ENCODE measurements around the gene TOM1.
"Not testable (repeated sequence)": the region's sequence is repeated elsewhere in the genome, so short reads cannot be mapped to it uniquely, and the experiment has no call there.

TOM1 gene

DNA sequence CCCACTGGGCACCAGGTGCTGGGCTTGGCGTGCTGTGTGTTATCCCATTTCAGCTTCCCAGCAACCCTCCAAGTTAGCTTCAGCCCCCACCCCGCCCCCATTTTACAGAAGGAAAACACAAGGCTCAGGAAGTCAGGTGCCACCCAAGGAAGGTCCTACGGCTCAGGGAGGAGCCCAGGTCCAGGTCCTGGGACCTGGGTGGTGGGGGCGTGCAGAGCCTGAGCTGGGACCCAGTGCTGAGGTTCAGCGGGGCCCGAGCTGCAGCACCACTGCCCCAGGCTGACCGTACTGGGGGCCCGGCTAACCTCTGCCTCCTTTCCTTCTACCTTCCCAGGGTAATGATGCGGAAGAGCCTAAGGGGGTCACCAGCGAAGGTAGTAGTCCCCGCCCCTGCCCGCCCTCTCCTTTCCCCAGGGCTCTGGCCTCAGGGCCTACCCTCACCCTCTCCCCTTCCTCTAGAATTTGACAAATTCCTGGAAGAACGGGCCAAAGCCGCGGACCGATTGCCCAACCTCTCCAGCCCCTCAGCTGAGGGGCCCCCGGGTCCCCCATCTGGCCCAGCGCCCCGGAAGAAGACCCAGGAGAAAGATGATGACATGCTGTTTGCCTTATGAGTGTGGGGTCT is 47.0 kb downstream of the TOM1 start:
- DNase-seq (ENCODE audit: low read depth): no peak

GRCh38 chr22:35347462-35347861 is 47.8 kb downstream of the TOM1 start:
- DNase-seq (ENCODE audit: low read depth): no peak

- DNase-seq (ENCODE audit: low read depth): no peak
Measured at GRCh38 chr22:35348026-35348590, 48.4 kb downstream of the TOM1 start.

GRCh38 chr22:35348703-35349102 is 49.0 kb downstream of the TOM1 start:
- DNase-seq (ENCODE audit: low read depth): no peak

GRCh38 chr22:35349368-35349703 is 49.6 kb downstream of the TOM1 start:
- no peak for DNase-seq (ENCODE audit: low read depth)

GRCh38 chr22:35349704-35350538 is 50.2 kb downstream of the TOM1 start:
- peak; percentile 51 for DNase-seq (ENCODE audit: low read depth)

DNA sequence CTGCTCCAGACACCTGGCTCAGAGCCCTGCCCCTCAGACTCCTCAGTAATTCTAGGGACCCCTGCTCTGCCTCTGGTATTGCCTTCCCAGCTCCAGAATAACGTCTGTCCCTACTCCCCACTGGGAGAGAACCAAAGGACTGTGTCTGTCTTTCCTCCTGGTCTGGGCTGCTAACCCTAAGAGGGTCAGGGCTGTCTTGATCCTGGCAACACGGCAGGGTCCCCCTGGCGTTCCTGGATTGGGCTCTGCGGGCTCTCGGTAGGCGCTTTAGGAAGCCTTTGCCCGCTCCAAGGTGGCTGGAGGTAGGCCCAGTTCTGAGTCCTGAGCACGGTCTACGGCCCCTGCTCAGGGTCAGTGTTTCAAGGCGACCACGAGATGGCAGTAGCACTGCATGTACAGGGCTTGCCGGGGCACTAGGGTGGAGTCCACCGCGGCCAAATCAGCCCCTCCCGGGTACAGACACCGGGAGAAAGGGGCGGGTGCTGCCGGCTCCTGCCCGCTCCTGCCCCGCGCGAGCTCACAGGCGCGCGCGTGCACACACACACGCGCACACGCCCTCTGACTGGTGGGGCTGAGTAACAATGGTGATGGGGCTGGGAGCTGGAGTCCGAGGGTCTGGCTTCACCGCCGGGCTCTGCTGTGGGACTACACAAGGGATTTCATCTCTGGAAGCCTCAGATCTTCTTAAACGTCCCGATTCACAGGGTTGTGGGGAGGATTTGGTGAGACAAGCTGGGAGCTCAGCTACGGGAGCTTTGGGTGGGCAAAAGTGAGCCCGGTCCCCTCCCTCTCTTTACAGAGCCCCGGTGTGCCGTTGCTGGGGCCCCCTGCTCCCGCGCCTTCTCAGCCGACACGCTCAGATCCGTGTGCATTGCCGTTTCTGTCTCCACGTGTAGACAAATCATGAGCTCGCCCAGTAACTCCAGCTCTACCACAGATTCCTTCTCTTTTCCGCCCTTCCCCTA is 51.1 kb downstream of the TOM1 start:
- DNase-seq (ENCODE audit: low read depth): peak; percentile 91

GRCh38 chr22:35352214-35353111 is 52.8 kb downstream of the TOM1 start:
- no peak for DNase-seq (ENCODE audit: low read depth)

DNA sequence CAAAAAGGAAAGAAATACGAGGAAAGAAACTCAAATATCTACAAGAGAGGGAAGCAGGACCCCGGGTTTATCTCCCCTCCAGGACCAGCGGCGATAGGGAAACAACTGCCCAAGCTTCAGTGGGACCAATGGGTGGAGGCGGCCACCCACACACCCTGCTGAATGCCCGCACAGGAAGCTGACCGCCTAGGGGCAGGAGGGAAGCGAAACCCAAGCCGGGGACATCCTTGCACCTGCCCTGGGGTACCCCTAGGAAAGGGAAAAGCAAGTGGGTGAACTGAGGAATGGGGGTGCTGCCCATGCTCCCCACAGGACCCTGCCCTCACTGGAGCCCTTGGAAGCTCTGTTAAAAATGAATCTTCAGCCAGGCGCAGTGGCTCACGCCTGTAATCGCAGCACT is 53.6 kb downstream of the TOM1 start:
- DNase-seq (ENCODE audit: low read depth): no peak

- no peak for DNase-seq (ENCODE audit: low read depth)
Measured at GRCh38 chr22:35354068-35354467, 54.4 kb downstream of the TOM1 start.

DNA sequence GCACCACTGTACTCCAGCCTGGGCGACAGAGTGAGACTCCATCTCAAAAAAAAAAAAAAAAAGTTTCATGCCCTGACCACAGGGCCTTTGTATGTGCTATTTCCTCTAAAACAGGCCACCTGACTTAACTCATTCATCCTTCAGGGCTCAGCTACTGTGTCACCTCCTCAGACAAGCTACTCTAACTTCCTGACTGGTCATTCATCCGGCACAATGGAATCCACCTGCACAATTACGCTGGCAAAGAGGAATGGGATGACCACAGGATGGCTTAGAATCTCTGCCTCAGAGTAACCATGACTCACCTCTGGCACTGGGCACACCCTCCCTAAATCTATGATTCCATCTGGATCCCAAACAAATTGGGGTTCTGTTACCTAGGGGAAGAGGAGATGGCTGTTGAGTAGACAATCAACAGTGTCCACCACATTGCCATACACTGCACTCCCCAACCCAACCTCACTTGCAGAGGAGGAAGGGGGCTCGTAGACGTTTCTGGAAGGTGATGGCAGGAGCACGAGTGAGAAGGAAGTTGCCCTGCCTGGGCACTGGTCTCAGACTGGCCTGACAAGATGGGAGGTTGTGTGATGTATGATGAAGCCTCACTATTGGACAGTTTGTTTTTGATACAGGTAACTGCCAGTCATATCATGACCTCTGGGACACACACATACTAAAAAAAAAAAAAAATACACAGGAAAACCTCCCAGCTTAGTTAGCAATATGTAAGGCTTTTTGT is 58.4 kb downstream of the TOM1 start:
- no peak for DNase-seq (ENCODE audit: low read depth)

DNA sequence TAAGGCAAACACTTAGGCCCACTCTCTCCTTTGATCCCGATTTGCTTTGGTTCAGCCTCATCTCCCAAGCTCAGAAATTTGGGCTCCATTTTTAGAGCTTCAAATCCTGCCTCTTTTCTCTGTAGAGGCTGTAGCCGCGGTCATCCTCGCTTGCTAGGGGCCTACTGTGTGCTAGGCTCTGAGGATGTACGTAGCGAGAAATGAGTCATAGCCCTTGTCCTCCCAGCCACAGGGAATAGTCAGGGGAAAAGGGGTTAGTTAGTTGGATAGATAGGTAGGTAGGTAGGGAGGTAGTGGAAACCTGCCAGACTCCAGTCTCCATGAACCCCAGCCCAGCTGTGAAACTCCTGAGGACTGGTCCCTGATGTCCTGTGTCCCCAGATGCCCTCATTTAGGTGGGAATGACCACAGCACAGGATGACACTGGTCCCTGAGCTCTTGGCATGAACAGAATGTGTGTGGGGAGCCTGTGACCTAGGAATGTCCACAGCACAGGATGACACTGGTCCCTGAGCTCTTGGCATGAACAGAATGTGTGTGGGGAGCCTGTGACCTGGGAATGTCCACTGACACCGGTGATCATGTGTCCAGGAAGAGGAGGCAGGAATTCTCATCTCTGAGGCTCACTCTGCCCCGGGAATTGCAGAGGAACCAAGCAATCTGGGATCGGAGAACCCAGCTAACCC is 59.8 kb downstream of the TOM1 start:
- no peak for DNase-seq (ENCODE audit: low read depth)

DNA sequence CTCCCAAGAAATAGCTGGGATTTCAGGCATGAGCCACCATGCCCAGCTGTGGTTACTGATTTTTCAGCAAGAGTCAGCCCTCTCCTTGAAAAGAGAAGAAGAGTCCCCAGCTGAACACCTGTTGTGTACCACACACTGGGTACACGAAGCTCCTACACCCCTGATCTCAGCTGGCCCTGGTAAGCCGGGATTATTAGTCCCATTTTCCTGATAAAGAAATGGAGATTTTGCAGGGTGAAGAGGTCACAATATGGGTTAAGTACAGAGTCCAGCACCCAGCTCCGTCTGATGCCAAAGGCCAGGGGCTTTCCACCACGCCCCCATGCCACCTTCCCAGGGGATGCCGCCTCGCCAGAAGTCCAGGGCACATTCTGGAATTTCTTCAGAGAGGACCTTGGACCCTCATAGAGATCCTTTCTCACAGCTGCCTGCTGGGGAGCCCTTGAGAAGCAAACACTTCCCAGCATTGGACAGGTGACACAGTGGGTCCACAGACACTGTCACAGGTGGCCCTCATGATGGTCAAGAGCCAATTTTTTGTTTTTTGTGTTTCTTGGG is 61.4 kb downstream of the TOM1 start:
- no peak for DNase-seq (ENCODE audit: low read depth)

DNA sequence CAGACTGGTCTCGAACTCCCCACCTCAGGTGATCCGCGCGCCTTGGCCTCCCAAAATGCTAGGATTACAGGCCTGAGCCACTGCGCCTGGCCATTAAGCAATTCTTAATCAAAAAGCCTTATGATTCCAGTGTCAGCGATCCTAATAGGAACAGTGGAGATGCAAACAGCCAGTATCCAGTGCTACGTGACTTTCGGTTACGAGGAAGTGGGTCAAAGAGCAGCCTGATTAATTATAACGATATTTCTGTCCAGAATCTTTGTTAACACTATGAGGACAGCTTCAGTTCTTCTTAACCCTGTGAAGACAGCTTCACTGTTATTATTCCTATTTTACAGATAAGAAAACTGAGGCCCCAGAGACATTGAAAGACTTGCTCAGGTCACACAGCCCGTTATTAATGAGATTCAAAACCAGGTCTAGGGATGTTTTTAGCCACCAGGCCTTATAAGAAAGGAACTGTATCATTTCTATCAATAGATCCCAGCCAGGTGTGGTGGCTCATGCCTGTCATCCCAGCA is 63.9 kb downstream of the TOM1 start:
- DNase-seq (ENCODE audit: low read depth): no peak

GRCh38 chr22:35364230-35364629 is 64.5 kb downstream of the TOM1 start:
- DNase-seq (ENCODE audit: low read depth): not testable (repeated sequence)

- no peak for DNase-seq (ENCODE audit: low read depth)
Measured at GRCh38 chr22:35367331-35367886, 67.7 kb downstream of the TOM1 start.

GRCh38 chr22:35368386-35368785 is 68.7 kb downstream of the TOM1 start:
- DNase-seq (ENCODE audit: low read depth): no peak

DNA sequence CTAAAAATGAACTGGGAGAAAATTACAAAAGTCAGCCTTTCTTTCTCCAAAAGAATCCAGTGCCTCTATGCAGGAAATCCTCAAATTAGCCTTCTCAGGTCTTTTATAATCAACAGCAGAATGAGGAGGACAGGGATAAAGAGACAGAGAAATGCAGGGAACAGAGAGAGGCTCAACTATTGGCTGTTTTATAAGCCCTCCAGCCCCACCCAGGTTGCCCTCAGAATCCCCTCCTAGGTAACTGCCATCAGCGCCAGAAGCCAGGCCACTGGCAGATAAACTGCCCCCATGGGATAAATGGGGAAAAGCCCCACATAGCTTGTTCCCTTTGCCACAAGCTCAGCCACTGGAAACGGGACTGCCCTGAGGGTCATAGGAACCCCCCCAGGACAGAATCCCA is 70.3 kb downstream of the TOM1 start:
- DNase-seq (ENCODE audit: low read depth): no peak

GRCh38 chr22:35373781-35374180 is 74.1 kb downstream of the TOM1 start:
- no peak for DNase-seq (ENCODE audit: low read depth)

All from fibroblast of the conjunctiva (primary cell).